ENCODE results near the gene MEF2C. TPM values are rescaled to one million over a fixed set of nuclear protein-coding genes. Genes with fewer than 3 reads are reported as not detected.

MEF2C gene
- polyA plus RNA-seq, 1 donor (not counting 4 experiments of a cell fraction or from before 2014, with no cell fraction given) = 0.10 TPM

GRCh38 chr5:88792144-88792840, 90.7 kb downstream of the MEF2C start:
- Histone ChIP-seq H3K79me2 (ENCODE audit: control insufficient read depth, insufficient read depth, low read length) (no peaks in the 10 kb centered on the region), H3K9me1 (ENCODE audit: control insufficient read depth, extremely low read depth, insufficient read depth, low read length) (no peaks in the 10 kb centered on the region), H3K27ac (ENCODE audit: control insufficient read depth, insufficient read depth, low read length) (no peak overlapping the region), H4K20me1 (ENCODE audit: control insufficient read depth, extremely low read depth, insufficient read depth, low read length) (no peaks in the 10 kb centered on the region), H3K9ac (ENCODE audit: control insufficient read depth, extremely low read depth, insufficient read depth, low read length) (no peak overlapping the region), H3K27me3 (ENCODE audit: control insufficient read depth, extremely low read depth, insufficient read depth, low read length) (peaks cover under 1% of the 10 kb centered on the region), H3K4me2 (ENCODE audit: control insufficient read depth, extremely low read depth, insufficient read depth, low read depth, low read length) (no peak overlapping the region), H2AFZ (ENCODE audit: control insufficient read depth, low read length) (no peak overlapping the region), H3K36me3 (ENCODE audit: control insufficient read depth in 2 of 2, extremely low read depth in 1 of 2, insufficient read depth in 2 of 2, low read length in 2 of 2) (no peaks in the 10 kb centered on the region), H3K4me3 (ENCODE audit: control insufficient read depth in 2 of 3, extremely low read depth in 1 of 3, insufficient read depth in 2 of 3, low read depth in 1 of 3, low read length in 3 of 3) (no peak overlapping the region), H3K4me1 (ENCODE audit: control insufficient read depth, extremely low read depth, insufficient read depth, low read length) (no peaks in the 10 kb centered on the region), H3K9me3 (ENCODE audit: control insufficient read depth, low read depth, low read length) (no peaks in the 10 kb centered on the region)
- dilution Hi-C loops (cut with MboI; ENCODE audit: extremely low pct_ligation_motif_present, low sequenced_read_pairs) = no loop called here
- no peak for TF ChIP-seq CTCF (optimal IDR thresholded peaks at IDR 0.05 in 1 of 3, IDR thresholded peaks at IDR 0.05 in 1 of 3, conservative IDR thresholded peaks at IDR 0.05 in 1 of 3; ENCODE audit: extremely low read depth in 1 of 3, insufficient read depth in 2 of 3, low read length in 3 of 3)
- no peak for TF ChIP-seq EZH2 (IDR thresholded peaks at IDR 0.05; ENCODE audit: low read length)
- no peak for FAIRE-seq
- no peak for DNase-seq (ENCODE audit: low read depth, low spot score)

- Histone ChIP-seq H3K27me3 (ENCODE audit: control insufficient read depth, extremely low read depth, insufficient read depth, low read length) (peaks cover 3% of the 10 kb centered on the region), H3K9ac (ENCODE audit: control insufficient read depth, extremely low read depth, insufficient read depth, low read length) (no peak overlapping the region), H3K9me1 (ENCODE audit: control insufficient read depth, extremely low read depth, insufficient read depth, low read length) (no peaks in the 10 kb centered on the region), H4K20me1 (ENCODE audit: control insufficient read depth, extremely low read depth, insufficient read depth, low read length) (no peaks in the 10 kb centered on the region), H3K9me3 (ENCODE audit: control insufficient read depth, low read depth, low read length) (no peaks in the 10 kb centered on the region), H3K79me2 (ENCODE audit: control insufficient read depth, insufficient read depth, low read length) (no peaks in the 10 kb centered on the region), H3K4me2 (ENCODE audit: control insufficient read depth, extremely low read depth, insufficient read depth, low read depth, low read length) (no peak overlapping the region), H3K4me1 (ENCODE audit: control insufficient read depth, extremely low read depth, insufficient read depth, low read length) (peaks cover 12% of the 10 kb centered on the region), H3K36me3 (ENCODE audit: control insufficient read depth in 2 of 2, extremely low read depth in 1 of 2, insufficient read depth in 2 of 2, low read length in 2 of 2) (no peaks in the 10 kb centered on the region), H3K4me3 (ENCODE audit: control insufficient read depth in 2 of 3, extremely low read depth in 1 of 3, insufficient read depth in 2 of 3, low read depth in 1 of 3, low read length in 3 of 3) (no peak overlapping the region), H3K27ac (ENCODE audit: control insufficient read depth, insufficient read depth, low read length) (no peak overlapping the region), H2AFZ (ENCODE audit: control insufficient read depth, low read length) (no peak overlapping the region)
- dilution Hi-C loops (cut with MboI; ENCODE audit: extremely low pct_ligation_motif_present, low sequenced_read_pairs) = no loop called here
- DNase-seq (ENCODE audit: low read depth, low spot score) (peak; percentile 9), FAIRE-seq (no peak)
- TF ChIP-seq EZH2 (IDR thresholded peaks at IDR 0.05; ENCODE audit: low read length) = no peak
- TF ChIP-seq CTCF (optimal IDR thresholded peaks at IDR 0.05 in 1 of 3, IDR thresholded peaks at IDR 0.05 in 1 of 3, conservative IDR thresholded peaks at IDR 0.05 in 1 of 3; ENCODE audit: extremely low read depth in 1 of 3, insufficient read depth in 2 of 3, low read length in 3 of 3) = no peak
Observed at GRCh38 chr5:88787856-88788255, 95.1 kb downstream of the MEF2C start.

Measured in keratinocyte (primary cell).